IMR-90 (cell line): ENCODE results near the gene ORAI1. TPM values are rescaled to one million over a fixed set of nuclear protein-coding genes. Genes with fewer than 3 reads are reported as not detected.

Experiments
- ATAC-seq: fragments of 200-7000 bp; cut with Tn5 transposase; 2 replicates; pipeline ENCODE4 v1.9.1; 2020; ENCODE audit warnings: low read depth, mild to moderate bottlenecking, moderate library complexity
- BruUV-seq: library from RNA; stranded (reverse); fragments of 400-500 nt; replicated peaks from 2 replicates; lab custom pipeline; 2021; lab: Mats Ljungman, UMichigan
- CTCF ChIA-PET: fragments of 300-600 bp; formaldehyde crosslinking; extraction: SDS; loops from one replicate; lab custom pipeline; 2021; ENCODE audit warnings: antibody characterized with exemption; lab: Yijun Ruan, JAX
- POLR2A ChIA-PET: fragments of 300-600 bp; sonication (Branson Sonifier 250); formaldehyde crosslinking; loops from one replicate; lab custom pipeline; 2022; ENCODE audit warnings: antibody characterized with exemption; ENCODE audit not compliant: unreplicated experiment; lab: Charles Lee
- DNase-seq: peaks from one replicate; pipeline ENCODE4 v3.0.0; 2013
- H2AFZ ChIP-seq: replicated peaks from 2 replicates; pipeline ENCODE3; 2013; ENCODE audit warnings: low read length, mild to moderate bottlenecking; ENCODE audit not compliant: poor library complexity
- H2AK5ac ChIP-seq: 2 replicates; pipeline ENCODE4 v1.6.1; 2013; ENCODE audit warnings: low read depth, low read length, inconsistent platforms
- H2AK9ac ChIP-seq: replicated peaks from 2 replicates; pipeline ENCODE3; 2013; ENCODE audit warnings: mild to moderate bottlenecking, low read depth, low read length, moderate library complexity; ENCODE audit not compliant: poor library complexity
- H2BK120ac ChIP-seq: 2 replicates; pipeline ENCODE4 v1.6.1; 2013; ENCODE audit warnings: low read depth, low read length, inconsistent platforms
- H2BK15ac ChIP-seq: 3 replicates; pipeline ENCODE4 v1.6.1; 2013; ENCODE audit warnings: low read depth, low read length, inconsistent platforms
- H2BK20ac ChIP-seq: 2 replicates; pipeline ENCODE4 v1.6.1; 2013; ENCODE audit warnings: low read depth, mild to moderate bottlenecking, inconsistent platforms, low read length, moderate library complexity
- H2BK5ac ChIP-seq: 2 replicates; pipeline ENCODE4 v1.6.1; 2013; ENCODE audit warnings: mild to moderate bottlenecking, low read depth, low read length, inconsistent platforms; ENCODE audit not compliant: poor library complexity, severe bottlenecking
- H3K14ac ChIP-seq: replicated peaks from 2 replicates; pipeline ENCODE4 v1.6.1; 2013; ENCODE audit warnings: low read depth, low read length, inconsistent platforms
- H3K18ac ChIP-seq: 2 replicates; pipeline ENCODE4 v1.6.1; 2013; ENCODE audit warnings: low read depth, low read length, control low read depth
- H3K23ac ChIP-seq: 2 replicates; pipeline ENCODE4 v1.6.1; 2013; ENCODE audit warnings: low read depth, low read length, inconsistent platforms
- H3K27ac ChIP-seq: 2 replicates; pipeline ENCODE4 v1.5.1; 2013; ENCODE audit warnings: mild to moderate bottlenecking, control low read depth, low read length; ENCODE audit not compliant: insufficient read depth
- H3K27me3 ChIP-seq: 2 replicates; pipeline ENCODE4 v1.6.1; 2013; ENCODE audit warnings: low read length; ENCODE audit not compliant: control insufficient read depth, insufficient read depth
- H3K36me3 ChIP-seq: 2 replicates; pipeline ENCODE4 v1.6.1; 2013; ENCODE audit warnings: low read length, mixed read lengths; ENCODE audit not compliant: control insufficient read depth, insufficient read depth
- H3K4ac ChIP-seq: 2 replicates; pipeline ENCODE4 v1.6.1; 2013; ENCODE audit warnings: low read depth, low read length, inconsistent platforms
- H3K4me1 ChIP-seq: 2 replicates; pipeline ENCODE4 v1.6.1; 2013; ENCODE audit warnings: low read length, mixed read lengths; ENCODE audit not compliant: control insufficient read depth, insufficient read depth
- H3K4me2 ChIP-seq: 2 replicates; pipeline ENCODE4 v1.6.1; 2013; ENCODE audit warnings: low read depth, mild to moderate bottlenecking, control low read depth, low read length, moderate library complexity
- H3K4me3 ChIP-seq: 2 replicates; pipeline ENCODE4 v1.5.1; 2013; ENCODE audit warnings: low read depth, mild to moderate bottlenecking, control low read depth, low read length, moderate library complexity; ENCODE audit not compliant: insufficient read depth
- H3K56ac ChIP-seq: 2 replicates; pipeline ENCODE4 v1.6.1; 2013; ENCODE audit warnings: low read length, inconsistent platforms; ENCODE audit not compliant: insufficient read depth; ENCODE audit errors: extremely low read depth
- H3K79me1 ChIP-seq, 2 experiments: 2 replicates each; pipeline ENCODE4 v1.6.1; 2013; ENCODE audit warnings: low read length in 2 of 2, inconsistent platforms in 1 of 2, low read depth in 1 of 2
- H3K9ac ChIP-seq: 2 replicates; pipeline ENCODE4 v1.6.1; 2013; ENCODE audit warnings: low read depth, low read length, control low read depth
- H3K9me1 ChIP-seq: 2 replicates; pipeline ENCODE4 v1.6.1; 2013; ENCODE audit warnings: low read length, inconsistent platforms; ENCODE audit not compliant: insufficient read depth
- H3K9me3 ChIP-seq: 2 replicates; pipeline ENCODE4 v1.6.1; 2013; ENCODE audit warnings: low read length; ENCODE audit not compliant: control insufficient read depth, insufficient read depth
- H4K20me1 ChIP-seq: 2 replicates; pipeline ENCODE4 v1.6.1; 2013; ENCODE audit warnings: low read length, inconsistent platforms; ENCODE audit not compliant: insufficient read depth
- H4K5ac ChIP-seq: 2 replicates; pipeline ENCODE4 v1.6.1; 2013; ENCODE audit warnings: mild to moderate bottlenecking, low read depth, low read length, control low read depth
- H4K8ac ChIP-seq, 2 experiments: 2 replicates each; pipeline ENCODE4 v1.6.1; 2013; ENCODE audit warnings: low read depth in 2 of 2, low read length in 2 of 2, control low read depth in 1 of 2, inconsistent platforms in 1 of 2
- H4K91ac ChIP-seq: 2 replicates; pipeline ENCODE4 v1.6.1; 2013; ENCODE audit warnings: low read depth, low read length, inconsistent platforms; ENCODE audit not compliant: insufficient read depth
- ELK1 ChIP-seq: fragments of 150-350 bp; IDR thresholded peaks from 2 replicates; pipeline ENCODE4 v1.6.1; 2016; ENCODE audit warnings: low read depth, mild to moderate bottlenecking, low read length, moderate library complexity, borderline replicate concordance
- FOS ChIP-seq: fragments of 150-350 bp; IDR thresholded peaks from 2 replicates; pipeline ENCODE4 v1.6.1; 2016; ENCODE audit warnings: low read depth, low read length
- MAZ ChIP-seq: IDR thresholded peaks from 2 replicates; pipeline ENCODE4 v1.6.1; 2012; ENCODE audit warnings: low read depth, mild to moderate bottlenecking, low read length, improper control_type of control experiment, moderate library complexity, borderline replicate concordance
- NFE2L2 ChIP-seq: fragments of 150-350 bp; IDR thresholded peaks from 2 replicates; pipeline ENCODE4 v1.6.1; 2016; ENCODE audit warnings: low read depth, mild to moderate bottlenecking, low read length
- RCOR1 ChIP-seq: IDR thresholded peaks from 2 replicates; pipeline ENCODE4 v1.6.1; 2012; ENCODE audit warnings: mild to moderate bottlenecking, low read length, improper control_type of control experiment; ENCODE audit not compliant: insufficient replicate concordance
- WGBS, 2 experiments: methylation state at CpG; one replicate each; pipeline versions ENCODE4 v1.1.5 to v1.1.7; 2013; ENCODE audit warnings: missing lambda C conversion rate in 2 of 2; ENCODE audit not compliant: insufficient read length in 1 of 2; ENCODE audit errors: extremely low coverage in 2 of 2; 5-methylcytosine and 5-hydroxymethylcytosine counted together
- dilution Hi-C: fragments of 300-500 bp; cut with HindIII; formaldehyde crosslinking; loops from one replicate; pipeline ENCODE4 v1.14.3; 2018; ENCODE audit warnings: low sequenced_read_pairs; ENCODE audit not compliant: unreplicated experiment
- in situ Hi-C: fragments of 300-500 bp; cut with MboI; formaldehyde crosslinking; loops from 3 replicates; pipeline ENCODE4 v1.14.3; 2019; ENCODE audit warnings: low sequenced_read_pairs, inconsistent platforms, mixed read lengths
- intact Hi-C: fragments of 100-400 bp; cut with micrococcal nuclease; formaldehyde crosslinking; loops from 2 replicates; pipeline ENCODE4 v1.10.0; 2022
- polyA plus RNA-seq, 3 experiments: library from polyadenylated mRNA; depleted of rRNA; stranded (reverse); fragments of >200 nt; gene quantifications; 2 replicates each; pipeline ENCODE4 v1.2.3, GENCODE V29; 2012; ENCODE audit warnings: low replicate concordance in 1 of 3
- total RNA-seq: library from RNA; depleted of rRNA; stranded (reverse); fragments of >200 nt; gene quantifications from 2 replicates; pipeline ENCODE4 v1.2.3, GENCODE V29; 2012

The ORAI1 gene
- total and polyA plus RNA-seq, 2 of the 4 experiments (the other 2 are of a cell fraction): 3.9 to 22.7 TPM

- TF ChIP-seq ELK1: no peak
Observed at GRCh38 chr12:121595520-121595919, 30.8 kb upstream of the ORAI1 start (continued).

- no peak overlapping the region for H3K14ac ChIP-seq
- H3K27ac ChIP-seq: no peak overlapping the region
- H3K79me1 ChIP-seq: no peaks in the 10 kb centered on the region
- H3K36me3 ChIP-seq: no peaks in the 10 kb centered on the region
- dilution Hi-C loops: no loop called here
- no peak overlapping the region for H3K18ac ChIP-seq
- no peaks in the 10 kb centered on the region for H3K4me1 ChIP-seq
- H2BK5ac ChIP-seq: no peak overlapping the region
- TF ChIP-seq FOS (no peak), MAZ (no peak), RCOR1 (no peak), NFE2L2 (no peak)
- no peak overlapping the region for H3K4ac ChIP-seq
- H3K27me3 ChIP-seq: no peaks in the 10 kb centered on the region
- H4K8ac ChIP-seq: no peak overlapping the region
- H3K4me2 ChIP-seq: no peak overlapping the region
- no peak overlapping the region for H2AK9ac ChIP-seq
- H2BK15ac ChIP-seq: no peak overlapping the region
- intact Hi-C loops: no loop called here
- H2AFZ ChIP-seq: no peak overlapping the region
- no peak overlapping the region for H2BK120ac ChIP-seq
- H4K5ac ChIP-seq: no peak overlapping the region
- no peaks in the 10 kb centered on the region for H3K9me3 ChIP-seq
- no peak overlapping the region for H4K91ac ChIP-seq
- ChIA-PET POLR2A (no interaction called here), CTCF (no interaction called here)
- no peak overlapping the region for H3K9ac ChIP-seq
- H3K9me1 ChIP-seq: no peaks in the 10 kb centered on the region
- no CpG with 5 or more reads among the region's 5 CpGs for WGBS, 2 experiments
- H3K56ac ChIP-seq: no peak overlapping the region
- no peaks in the 10 kb centered on the region for H4K20me1 ChIP-seq
- ATAC-seq (no peak), DNase-seq (no peak)
- no peak overlapping the region for H2BK20ac ChIP-seq
- BruUV-seq: no TSS peak
- H2AK5ac ChIP-seq: no peak overlapping the region
- no peak overlapping the region for H3K4me3 ChIP-seq
- in situ Hi-C loops: no loop called here
- no peak overlapping the region for H3K23ac ChIP-seq
Observed at GRCh38 chr12:121596526-121596925, 29.8 kb upstream of the ORAI1 start.
